Epithelial cell of esophagus (primary cell): ENCODE measurements around the gene PTPRT.

Experiments used
- DNase-seq: peaks from one replicate; pipeline ENCODE4 v3.0.0; 2010; ENCODE audit warnings: low read depth
- H3K4me3 ChIP-seq: 2 replicates; pipeline ENCODE4 v1.5.1; 2011; ENCODE audit warnings: mild to moderate bottlenecking, low read length, control low read depth
- CTCF ChIP-seq: IDR thresholded peaks from 2 replicates; pipeline ENCODE4 v1.5.1; 2011; ENCODE audit warnings: low read depth, mild to moderate bottlenecking, low read length, control low read depth, inconsistent platforms; ENCODE audit not compliant: insufficient read depth; ENCODE audit errors: missing control alignments

The PTPRT gene

GRCh38 chr20:42130810-42131596 lies 1058.7 kb downstream of the PTPRT start:
- DNase-seq, result no peak
- TF ChIP-seq CTCF, result no peak
- no peak overlapping the region for H3K4me3 ChIP-seq

- H3K4me3 ChIP-seq, result no peak overlapping the region
- no peak for DNase-seq
- TF ChIP-seq CTCF, result no peak
Measured at GRCh38 chr20:42125426-42125825, 1064.3 kb downstream of the PTPRT start.

- TF ChIP-seq CTCF, result no peak
- DNase-seq, result no peak
- no peak overlapping the region for H3K4me3 ChIP-seq
Measured at GRCh38 chr20:42123981-42124473, 1065.7 kb downstream of the PTPRT start.

- no peak for TF ChIP-seq CTCF
- no peak for DNase-seq
- no peak overlapping the region for H3K4me3 ChIP-seq
Measured at GRCh38 chr20:42118409-42119125, 1071.1 kb downstream of the PTPRT start.

GRCh38 chr20:42118001-42118400 lies 1071.7 kb downstream of the PTPRT start:
- no peak overlapping the region for H3K4me3 ChIP-seq
- DNase-seq, result no peak
- TF ChIP-seq CTCF, result no peak

GRCh38 chr20:42113236-42113635 lies 1076.5 kb downstream of the PTPRT start:
- no peak for TF ChIP-seq CTCF
- H3K4me3 ChIP-seq, result no peak overlapping the region
- DNase-seq, result no peak
